GM23338 (cell line): ENCODE measurements around the gene PLEKHA7. TPM values are rescaled to one million over a fixed set of nuclear protein-coding genes. Genes with fewer than 3 reads are reported as not detected.

ENCODE experiments used
- ATAC-seq: fragments of 200-7000 bp; cut with Tn5 transposase; 3 replicates; pipeline ENCODE4 v1.9.1; 2020
- DNase-seq: peaks from one replicate; pipeline ENCODE4 v3.0.0-alpha.2; 2015; ENCODE audit warnings: low spot score
- H2AFZ ChIP-seq: fragments of 200-600 bp; sonication (generic); 2 replicates; pipeline ENCODE4 v1.8.0; 2016; ENCODE audit warnings: antibody characterized with exemption, mild to moderate bottlenecking, moderate library complexity
- H3F3A ChIP-seq: fragments of 200-600 bp; sonication (generic); replicated peaks from 2 replicates; pipeline ENCODE4 v1.8.0; 2017; ENCODE audit warnings: antibody characterized with exemption, mixed run types, low read depth
- H3K27ac ChIP-seq: fragments of 200-600 bp; sonication (generic); 2 replicates; pipeline ENCODE4 v1.6.1; 2016; ENCODE audit warnings: low read depth
- H3K27me3 ChIP-seq: fragments of 200-600 bp; sonication (generic); 2 replicates; pipeline ENCODE4 v1.8.0; 2016; ENCODE audit warnings: mild to moderate bottlenecking, mixed run types, moderate library complexity; ENCODE audit not compliant: insufficient read depth
- H3K36me3 ChIP-seq: fragments of 200-600 bp; sonication (generic); 2 replicates; pipeline ENCODE4 v1.8.0; 2016; ENCODE audit warnings: mild to moderate bottlenecking; ENCODE audit not compliant: insufficient read depth
- H3K4me1 ChIP-seq: fragments of 200-600 bp; sonication (generic); 2 replicates; pipeline ENCODE4 v1.8.0; 2016; ENCODE audit warnings: mild to moderate bottlenecking, moderate library complexity; ENCODE audit not compliant: insufficient read depth
- H3K4me2 ChIP-seq: fragments of 200-600 bp; sonication (generic); 2 replicates; pipeline ENCODE4 v1.7.1; 2017; ENCODE audit warnings: mixed run types
- H3K4me3 ChIP-seq: fragments of 200-600 bp; sonication (generic); 2 replicates; pipeline ENCODE4 v1.6.1; 2016; ENCODE audit warnings: mixed run types
- H3K79me2 ChIP-seq: fragments of 200-600 bp; sonication (generic); replicated peaks from 2 replicates; pipeline ENCODE4 v1.8.0; 2017; ENCODE audit warnings: mild to moderate bottlenecking; ENCODE audit not compliant: insufficient read depth
- H3K9me2 ChIP-seq: fragments of 200-600 bp; sonication (generic); 2 replicates; pipeline ENCODE4 v1.8.0; 2017; ENCODE audit not compliant: insufficient read depth
- H4K20me1 ChIP-seq: fragments of 200-600 bp; sonication (generic); replicated peaks from 2 replicates; pipeline ENCODE4 v1.8.0; 2017; ENCODE audit warnings: mild to moderate bottlenecking; ENCODE audit not compliant: insufficient read depth
- H3K27ac Mint-ChIP-seq: 2 replicates; pipeline ENCODE4 v1.8.0; 2020; ENCODE audit warnings: inconsistent platforms, mild to moderate bottlenecking, moderate library complexity, mixed read lengths
- H3K27me3 Mint-ChIP-seq: 3 replicates; pipeline ENCODE4 v1.8.0; 2022; ENCODE audit warnings: low read depth, mild to moderate bottlenecking, moderate library complexity, mixed read lengths, inconsistent platforms; ENCODE audit not compliant: insufficient read depth, poor library complexity
- H3K36me3 Mint-ChIP-seq: 3 replicates; pipeline ENCODE4 v1.8.0; 2021; ENCODE audit warnings: low read depth, mild to moderate bottlenecking, inconsistent platforms, moderate library complexity, mixed read lengths
- H3K4me1 Mint-ChIP-seq: 3 replicates; pipeline ENCODE4 v1.8.0; 2020; ENCODE audit warnings: mild to moderate bottlenecking, inconsistent platforms, mixed read lengths
- H3K4me3 Mint-ChIP-seq: 3 replicates; pipeline ENCODE4 v1.8.0; 2021; ENCODE audit warnings: moderate library complexity, mild to moderate bottlenecking, inconsistent platforms, mixed read lengths
- H3K9me3 Mint-ChIP-seq: 3 replicates; pipeline ENCODE4 v1.8.0; 2020; ENCODE audit warnings: moderate library complexity, mild to moderate bottlenecking, inconsistent platforms, mixed read lengths
- NANOG ChIP-seq: IDR thresholded peaks from 2 replicates; pipeline ENCODE4 v1.6.1; 2016; ENCODE audit warnings: antibody characterized with exemption, borderline replicate concordance
- polyA plus RNA-seq: library from polyadenylated mRNA; unstranded; fragments of >200 nt; fragmentation: Nextera tagmentation; extraction: Ambion mirVana; gene quantifications from 2 replicates; pipeline ENCODE4 v1.2.1, GENCODE V29; 2016
- total RNA-seq: library from RNA; depleted of rRNA; stranded (reverse); fragments of >200 nt; shearing (Covaris generic); gene quantifications from 2 replicates; pipeline ENCODE4 v1.2.3, GENCODE V29; 2014
- TF ChIP-seq, protein P1 (sequence below): fragments of 250-450 bp; sonication (Bioruptor Pico); IDR thresholded peaks from 2 replicates; pipeline ENCODE4 v1.5.0; 2020; ENCODE audit warnings: mild to moderate bottlenecking, moderate library complexity
- TF ChIP-seq, protein P2 (sequence below), 2 experiments: fragments of 200-600 bp in 1 of 2; sonication (generic) in 1 of 2; conservative IDR thresholded peaks; 2 replicates each; pipeline versions ENCODE4 v1.5.1 to v1.6.1; 2016 to 2017; ENCODE audit warnings: antibody characterized with exemption in 2 of 2, low read depth in 2 of 2, mild to moderate bottlenecking in 2 of 2, moderate library complexity in 1 of 2
- TF ChIP-seq, protein P3 (sequence below): IDR thresholded peaks from 2 replicates; pipeline ENCODE4 v1.6.1; 2016; ENCODE audit warnings: antibody characterized with exemption

Gene PLEKHA7
- total and polyA plus RNA-seq, 2 experiments from 2014 or later: 9.7 to 15.8 TPM

- TF ChIP-seq, protein P1, sequence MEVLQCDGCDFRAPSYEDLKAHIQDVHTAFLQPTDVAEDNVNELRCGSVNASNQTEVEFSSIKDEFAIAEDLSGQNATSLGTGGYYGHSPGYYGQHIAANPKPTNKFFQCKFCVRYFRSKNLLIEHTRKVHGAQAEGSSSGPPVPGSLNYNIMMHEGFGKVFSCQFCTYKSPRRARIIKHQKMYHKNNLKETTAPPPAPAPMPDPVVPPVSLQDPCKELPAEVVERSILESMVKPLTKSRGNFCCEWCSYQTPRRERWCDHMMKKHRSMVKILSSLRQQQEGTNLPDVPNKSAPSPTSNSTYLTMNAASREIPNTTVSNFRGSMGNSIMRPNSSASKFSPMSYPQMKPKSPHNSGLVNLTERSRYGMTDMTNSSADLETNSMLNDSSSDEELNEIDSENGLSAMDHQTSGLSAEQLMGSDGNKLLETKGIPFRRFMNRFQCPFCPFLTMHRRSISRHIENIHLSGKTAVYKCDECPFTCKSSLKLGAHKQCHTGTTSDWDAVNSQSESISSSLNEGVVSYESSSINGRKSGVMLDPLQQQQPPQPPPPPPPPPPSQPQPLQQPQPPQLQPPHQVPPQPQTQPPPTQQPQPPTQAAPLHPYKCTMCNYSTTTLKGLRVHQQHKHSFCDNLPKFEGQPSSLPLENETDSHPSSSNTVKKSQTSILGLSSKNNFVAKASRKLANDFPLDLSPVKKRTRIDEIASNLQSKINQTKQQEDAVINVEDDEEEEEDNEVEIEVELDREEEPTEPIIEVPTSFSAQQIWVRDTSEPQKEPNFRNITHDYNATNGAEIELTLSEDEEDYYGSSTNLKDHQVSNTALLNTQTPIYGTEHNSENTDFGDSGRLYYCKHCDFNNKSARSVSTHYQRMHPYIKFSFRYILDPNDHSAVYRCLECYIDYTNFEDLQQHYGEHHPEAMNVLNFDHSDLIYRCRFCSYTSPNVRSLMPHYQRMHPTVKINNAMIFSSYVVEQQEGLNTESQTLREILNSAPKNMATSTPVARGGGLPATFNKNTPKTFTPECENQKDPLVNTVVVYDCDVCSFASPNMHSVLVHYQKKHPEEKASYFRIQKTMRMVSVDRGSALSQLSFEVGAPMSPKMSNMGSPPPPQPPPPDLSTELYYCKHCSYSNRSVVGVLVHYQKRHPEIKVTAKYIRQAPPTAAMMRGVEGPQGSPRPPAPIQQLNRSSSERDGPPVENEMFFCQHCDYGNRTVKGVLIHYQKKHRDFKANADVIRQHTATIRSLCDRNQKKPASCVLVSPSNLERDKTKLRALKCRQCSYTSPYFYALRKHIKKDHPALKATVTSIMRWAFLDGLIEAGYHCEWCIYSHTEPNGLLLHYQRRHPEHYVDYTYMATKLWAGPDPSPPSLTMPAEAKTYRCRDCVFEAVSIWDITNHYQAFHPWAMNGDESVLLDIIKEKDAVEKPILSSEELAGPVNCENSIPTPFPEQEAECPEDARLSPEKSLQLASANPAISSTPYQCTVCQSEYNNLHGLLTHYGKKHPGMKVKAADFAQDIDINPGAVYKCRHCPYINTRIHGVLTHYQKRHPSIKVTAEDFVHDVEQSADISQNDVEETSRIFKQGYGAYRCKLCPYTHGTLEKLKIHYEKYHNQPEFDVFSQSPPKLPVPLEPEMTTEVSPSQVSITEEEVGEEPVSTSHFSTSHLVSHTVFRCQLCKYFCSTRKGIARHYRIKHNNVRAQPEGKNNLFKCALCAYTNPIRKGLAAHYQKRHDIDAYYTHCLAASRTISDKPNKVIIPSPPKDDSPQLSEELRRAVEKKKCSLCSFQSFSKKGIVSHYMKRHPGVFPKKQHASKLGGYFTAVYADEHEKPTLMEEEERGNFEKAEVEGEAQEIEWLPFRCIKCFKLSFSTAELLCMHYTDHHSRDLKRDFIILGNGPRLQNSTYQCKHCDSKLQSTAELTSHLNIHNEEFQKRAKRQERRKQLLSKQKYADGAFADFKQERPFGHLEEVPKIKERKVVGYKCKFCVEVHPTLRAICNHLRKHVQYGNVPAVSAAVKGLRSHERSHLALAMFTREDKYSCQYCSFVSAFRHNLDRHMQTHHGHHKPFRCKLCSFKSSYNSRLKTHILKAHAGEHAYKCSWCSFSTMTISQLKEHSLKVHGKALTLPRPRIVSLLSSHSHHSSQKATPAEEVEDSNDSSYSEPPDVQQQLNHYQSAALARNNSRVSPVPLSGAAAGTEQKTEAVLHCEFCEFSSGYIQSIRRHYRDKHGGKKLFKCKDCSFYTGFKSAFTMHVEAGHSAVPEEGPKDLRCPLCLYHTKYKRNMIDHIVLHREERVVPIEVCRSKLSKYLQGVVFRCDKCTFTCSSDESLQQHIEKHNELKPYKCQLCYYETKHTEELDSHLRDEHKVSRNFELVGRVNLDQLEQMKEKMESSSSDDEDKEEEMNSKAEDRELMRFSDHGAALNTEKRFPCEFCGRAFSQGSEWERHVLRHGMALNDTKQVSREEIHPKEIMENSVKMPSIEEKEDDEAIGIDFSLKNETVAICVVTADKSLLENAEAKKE (CRISPR knock-in tag): no peak
- TF ChIP-seq, protein P2, sequence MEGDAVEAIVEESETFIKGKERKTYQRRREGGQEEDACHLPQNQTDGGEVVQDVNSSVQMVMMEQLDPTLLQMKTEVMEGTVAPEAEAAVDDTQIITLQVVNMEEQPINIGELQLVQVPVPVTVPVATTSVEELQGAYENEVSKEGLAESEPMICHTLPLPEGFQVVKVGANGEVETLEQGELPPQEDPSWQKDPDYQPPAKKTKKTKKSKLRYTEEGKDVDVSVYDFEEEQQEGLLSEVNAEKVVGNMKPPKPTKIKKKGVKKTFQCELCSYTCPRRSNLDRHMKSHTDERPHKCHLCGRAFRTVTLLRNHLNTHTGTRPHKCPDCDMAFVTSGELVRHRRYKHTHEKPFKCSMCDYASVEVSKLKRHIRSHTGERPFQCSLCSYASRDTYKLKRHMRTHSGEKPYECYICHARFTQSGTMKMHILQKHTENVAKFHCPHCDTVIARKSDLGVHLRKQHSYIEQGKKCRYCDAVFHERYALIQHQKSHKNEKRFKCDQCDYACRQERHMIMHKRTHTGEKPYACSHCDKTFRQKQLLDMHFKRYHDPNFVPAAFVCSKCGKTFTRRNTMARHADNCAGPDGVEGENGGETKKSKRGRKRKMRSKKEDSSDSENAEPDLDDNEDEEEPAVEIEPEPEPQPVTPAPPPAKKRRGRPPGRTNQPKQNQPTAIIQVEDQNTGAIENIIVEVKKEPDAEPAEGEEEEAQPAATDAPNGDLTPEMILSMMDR (conservative IDR thresholded peaks at IDR 0.05; ENCODE audit: low read depth in 2 of 2): no peak
- TF ChIP-seq, protein P3, sequence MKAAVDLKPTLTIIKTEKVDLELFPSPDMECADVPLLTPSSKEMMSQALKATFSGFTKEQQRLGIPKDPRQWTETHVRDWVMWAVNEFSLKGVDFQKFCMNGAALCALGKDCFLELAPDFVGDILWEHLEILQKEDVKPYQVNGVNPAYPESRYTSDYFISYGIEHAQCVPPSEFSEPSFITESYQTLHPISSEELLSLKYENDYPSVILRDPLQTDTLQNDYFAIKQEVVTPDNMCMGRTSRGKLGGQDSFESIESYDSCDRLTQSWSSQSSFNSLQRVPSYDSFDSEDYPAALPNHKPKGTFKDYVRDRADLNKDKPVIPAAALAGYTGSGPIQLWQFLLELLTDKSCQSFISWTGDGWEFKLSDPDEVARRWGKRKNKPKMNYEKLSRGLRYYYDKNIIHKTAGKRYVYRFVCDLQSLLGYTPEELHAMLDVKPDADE: no peak
These were observed 117.3 kb downstream of the PLEKHA7 start (continued) for GRCh38 chr11:16896729-16897469.

GRCh38 chr11:16895306-16895705 is 118.9 kb downstream of the PLEKHA7 start:
- H3K9me3 Mint-ChIP-seq: peaks cover under 1% of the 10 kb centered on the region; the same call in 1 of the 3 replicates
- Histone ChIP-seq H4K20me1 (no peaks in the 10 kb centered on the region), H3K27me3 (no peaks in the 10 kb centered on the region), H3K79me2 (no peaks in the 10 kb centered on the region), H3K4me3 (no peak overlapping the region), H2AFZ (no peak overlapping the region), H3F3A (no peaks in the 10 kb centered on the region), H3K27ac (no peak overlapping the region), H3K4me1 (peaks cover 55% of the 10 kb centered on the region), H3K36me3 (no peaks in the 10 kb centered on the region), H3K4me2 (no peak overlapping the region), H3K9me2 (no peaks in the 10 kb centered on the region)
- H3K27me3 Mint-ChIP-seq: peaks cover 14% of the 10 kb centered on the region
- H3K27ac Mint-ChIP-seq: no peak overlapping the region
- no peak for TF ChIP-seq NANOG
- H3K36me3 Mint-ChIP-seq: 0 out of 3 replicates have a peak, but pooled peaks cover 1% of the 10 kb centered on the region
- peaks cover 62% of the 10 kb centered on the region for H3K4me1 Mint-ChIP-seq
- DNase-seq: no peak
- no peak for ATAC-seq
- H3K4me3 Mint-ChIP-seq: no peak overlapping the region
